ENCODE results near the gene HNRNPAB.

- TF ChIP-seq CTCF (IDR thresholded peaks at IDR 0.05 in 8 of 11, conservative IDR thresholded peaks at IDR 0.05 in 3 of 11) (no peak), POLR2AphosphoS5 (IDR thresholded peaks at IDR 0.05) (no peak)
Observed at GRCh38 chr5:178160176-178160575, 44.2 kb upstream of the HNRNPAB start.
